Measurements from ENCODE around the gene SPC24. TPM values are rescaled to one million over a fixed set of nuclear protein-coding genes. Genes with fewer than 3 reads are reported as not detected.
"Not testable (repeated sequence)": the region's sequence is repeated elsewhere in the genome, so short reads cannot be mapped to it uniquely, and the experiment has no call there.

Gene SPC24
- total and polyA plus RNA-seq, 5 donors = 0.56 to 4.4 (median 3.2) TPM

GRCh38 chr19:11124157-11124556 lies 31.4 kb downstream of the SPC24 start:
- H3K9me3 ChIP-seq (ENCODE audit: control insufficient read depth, low read length); DNase-seq; H3K27me3 ChIP-seq (ENCODE audit: control insufficient read depth, insufficient read depth); intact Hi-C loops (cut with DNase I); H3K4me3 ChIP-seq (ENCODE audit: low read length); H3K27ac ChIP-seq (ENCODE audit: low read length); H3K4me1 ChIP-seq (ENCODE audit: control insufficient read depth, insufficient read depth, low read length); ATAC-seq: not testable (repeated sequence)
- WGBS = 98% methylated on average over 4 of the region's 4 CpGs

- Histone ChIP-seq H3K9me3 (ENCODE audit: control insufficient read depth, low read length) (no peaks in the 10 kb centered on the region), H3K4me1 (ENCODE audit: control insufficient read depth, insufficient read depth, low read length) (no peaks in the 10 kb centered on the region), H3K27ac (ENCODE audit: low read length) (no peak overlapping the region), H3K4me3 (ENCODE audit: low read length) (no peak overlapping the region), H3K27me3 (ENCODE audit: control insufficient read depth, insufficient read depth) (no peaks in the 10 kb centered on the region)
- 85% methylated on average over 13 of the region's 13 CpGs for WGBS
- intact Hi-C loops (cut with DNase I) = no loop called here
- peak in 1 of 2 donors; percentile 22 for ATAC-seq
- no peak for DNase-seq
Measured at GRCh38 chr19:11123114-11123513, 32.5 kb downstream of the SPC24 start.

- H3K27ac ChIP-seq (ENCODE audit: low read length); ATAC-seq; H3K4me1 ChIP-seq (ENCODE audit: control insufficient read depth, insufficient read depth, low read length); H3K9me3 ChIP-seq (ENCODE audit: control insufficient read depth, low read length); H3K4me3 ChIP-seq (ENCODE audit: low read length); H3K27me3 ChIP-seq (ENCODE audit: control insufficient read depth, insufficient read depth); intact Hi-C loops (cut with DNase I): not testable (repeated sequence)
- peak in 1 of 3 donors; percentile 34 for DNase-seq
- 90% methylated on average over 14 of the region's 17 CpGs for WGBS
Measured at GRCh38 chr19:11121963-11122362, 33.6 kb downstream of the SPC24 start.

GRCh38 chr19:11116507-11116906 lies 39.1 kb downstream of the SPC24 start:
- peak in 1 of 3 donors; percentile 37 for DNase-seq
- no peaks in the 10 kb centered on the region for H3K9me3 ChIP-seq (ENCODE audit: control insufficient read depth, low read length)
- no peak overlapping the region for H3K27ac ChIP-seq (ENCODE audit: low read length)
- H3K4me3 ChIP-seq (ENCODE audit: low read length) = no peak overlapping the region
- WGBS = 94% methylated on average over 9 of the region's 9 CpGs
- no peaks in the 10 kb centered on the region for H3K27me3 ChIP-seq (ENCODE audit: control insufficient read depth, insufficient read depth)
- ATAC-seq = no peak
- no peaks in the 10 kb centered on the region for H3K4me1 ChIP-seq (ENCODE audit: control insufficient read depth, insufficient read depth, low read length)
- intact Hi-C loops (cut with DNase I) = no loop called here

- WGBS = 78% methylated on average over 11 of the region's 11 CpGs
- Histone ChIP-seq H3K27me3 (ENCODE audit: control insufficient read depth, insufficient read depth) (no peaks in the 10 kb centered on the region), H3K4me3 (ENCODE audit: low read length) (no peak overlapping the region), H3K27ac (ENCODE audit: low read length) (no peak overlapping the region), H3K4me1 (ENCODE audit: control insufficient read depth, insufficient read depth, low read length) (no peaks in the 10 kb centered on the region), H3K9me3 (ENCODE audit: control insufficient read depth, low read length) (no peaks in the 10 kb centered on the region)
- intact Hi-C loops (cut with DNase I) = no loop called here
- DNase-seq (peak in 1 of 3 donors; percentile 18), ATAC-seq (no peak)
Measured at GRCh38 chr19:11115895-11116446, 39.6 kb downstream of the SPC24 start.

- H3K4me1 ChIP-seq (ENCODE audit: control insufficient read depth, insufficient read depth, low read length) = no peaks in the 10 kb centered on the region
- H3K27me3 ChIP-seq (ENCODE audit: control insufficient read depth, insufficient read depth) = no peaks in the 10 kb centered on the region
- H3K27ac ChIP-seq (ENCODE audit: low read length) = no peak overlapping the region
- WGBS = 95% methylated on average over 5 of the region's 5 CpGs
- intact Hi-C loops (cut with DNase I) = no loop called here
- no peak for ATAC-seq
- H3K4me3 ChIP-seq (ENCODE audit: low read length) = no peak overlapping the region
- peak in 1 of 3 donors; percentile 11 for DNase-seq
- no peaks in the 10 kb centered on the region for H3K9me3 ChIP-seq (ENCODE audit: control insufficient read depth, low read length)
Measured at GRCh38 chr19:11115042-11115441, 40.5 kb downstream of the SPC24 start.

GRCh38 chr19:11113140-11113708 lies 42.4 kb downstream of the SPC24 start:
- intact Hi-C loops (cut with DNase I) = no loop called here
- 92% methylated on average over 27 of the region's 27 CpGs for WGBS
- ATAC-seq = no peak

GRCh38 chr19:11111771-11112144 lies 43.8 kb downstream of the SPC24 start:
- DNase-seq (no peak), ATAC-seq (no peak)
- no peaks in the 10 kb centered on the region for H3K27me3 ChIP-seq (ENCODE audit: control insufficient read depth, insufficient read depth)
- 90% methylated on average over 8 of the region's 8 CpGs for WGBS
- H3K27ac ChIP-seq (ENCODE audit: low read length) = no peak overlapping the region
- no peaks in the 10 kb centered on the region for H3K9me3 ChIP-seq (ENCODE audit: control insufficient read depth, low read length)
- H3K4me1 ChIP-seq (ENCODE audit: control insufficient read depth, insufficient read depth, low read length) = no peaks in the 10 kb centered on the region
- intact Hi-C loops (cut with DNase I) = no loop called here
- H3K4me3 ChIP-seq (ENCODE audit: low read length) = no peak overlapping the region

More at GRCh38 chr19:11113140-11113708, 42.4 kb downstream of the SPC24 start:
- no peaks in the 10 kb centered on the region for H3K9me3 ChIP-seq (ENCODE audit: control insufficient read depth, low read length)
- no peaks in the 10 kb centered on the region for H3K27me3 ChIP-seq (ENCODE audit: control insufficient read depth, insufficient read depth)
- no peaks in the 10 kb centered on the region for H3K4me1 ChIP-seq (ENCODE audit: control insufficient read depth, insufficient read depth, low read length)
- DNase-seq = peak in 1 of 3 donors; percentile 16
- no peak overlapping the region for H3K4me3 ChIP-seq (ENCODE audit: low read length)
- H3K27ac ChIP-seq (ENCODE audit: low read length) = no peak overlapping the region

GRCh38 chr19:11111117-11111770 lies 44.3 kb downstream of the SPC24 start:
- peak in 1 of 2 donors; percentile 16 for ATAC-seq
- H3K4me1 ChIP-seq (ENCODE audit: control insufficient read depth, insufficient read depth, low read length) = no peaks in the 10 kb centered on the region
- H3K4me3 ChIP-seq (ENCODE audit: low read length) = no peak overlapping the region
- no peak overlapping the region for H3K27ac ChIP-seq (ENCODE audit: low read length)
- 87% methylated on average over 15 of the region's 15 CpGs for WGBS
- H3K9me3 ChIP-seq (ENCODE audit: control insufficient read depth, low read length) = no peaks in the 10 kb centered on the region
- intact Hi-C loops (cut with DNase I) = no loop called here
- DNase-seq = peak in 1 of 3 donors; percentile 33
- H3K27me3 ChIP-seq (ENCODE audit: control insufficient read depth, insufficient read depth) = no peaks in the 10 kb centered on the region

- Histone ChIP-seq H3K27me3 (ENCODE audit: control insufficient read depth, insufficient read depth) (no peaks in the 10 kb centered on the region), H3K27ac (ENCODE audit: low read length) (no peak overlapping the region), H3K4me1 (ENCODE audit: control insufficient read depth, insufficient read depth, low read length) (no peaks in the 10 kb centered on the region), H3K4me3 (ENCODE audit: low read length) (no peak overlapping the region), H3K9me3 (ENCODE audit: control insufficient read depth, low read length) (no peaks in the 10 kb centered on the region)
- intact Hi-C loops (cut with DNase I) = loop anchor here in 2 of 4 donors (10.0 kb wide), 1 partner anchor 74 kb away; no protein-coding TSS in a partner anchor
- ATAC-seq = no peak
- WGBS = 87% methylated on average over 6 of the region's 6 CpGs
- no peak for DNase-seq
Measured at GRCh38 chr19:11108746-11109145, 46.8 kb downstream of the SPC24 start.

GRCh38 chr19:11106477-11106876 lies 49.1 kb downstream of the SPC24 start:
- ATAC-seq (peak; percentile 9 to 20), DNase-seq (peak; percentile 61 to 84 (median 80))
- no peaks in the 10 kb centered on the region for H3K9me3 ChIP-seq (ENCODE audit: control insufficient read depth, low read length)
- H3K27me3 ChIP-seq (ENCODE audit: control insufficient read depth, insufficient read depth) = no peaks in the 10 kb centered on the region
- no peaks in the 10 kb centered on the region for H3K4me1 ChIP-seq (ENCODE audit: control insufficient read depth, insufficient read depth, low read length)
- 67% methylated on average over 13 of the region's 13 CpGs for WGBS
- H3K4me3 ChIP-seq (ENCODE audit: low read length) = no peak overlapping the region
- intact Hi-C loops (cut with DNase I) = loop anchor here in 2 of 4 donors (10.0 kb wide), 1 partner anchor 72 kb away; no protein-coding TSS in a partner anchor
- no peak overlapping the region for H3K27ac ChIP-seq (ENCODE audit: low read length)
